A375 (cell line): ENCODE data around the gene IL22RA2. TPM values are rescaled to one million over a fixed set of nuclear protein-coding genes. Genes with fewer than 3 reads are reported as not detected.

Experiments
- total RNA-seq: library from RNA; depleted of rRNA; stranded (reverse); fragments of >200 nt; shearing (Covaris generic); gene quantifications from 2 replicates; pipeline ENCODE4 v1.2.3, GENCODE V29; 2014; rRNA removed

IL22RA2 gene
- not detected in 2 replicates for total RNA-seq

GRCh38 chr6:137173501-137173900, at the start of gene IL22RA2:
Gene IL22RA2 (minus strand): TSS chr6:137173644. CDS start chr6:137161749, 11,895 bp downstream.

GRCh38 chr6:137218917-137219663, 45.6 kb upstream of the IL22RA2 start, which contains the start of gene IFNGR1:
Gene IFNGR1 (minus strand): TSS chr6:137219385. CDS start chr6:137219327, 58 bp downstream.

Other genes starting within 250 kb of the IL22RA2 start
- gene IL20RA, start 128.7 kb downstream of the IL22RA2 start, total RNA-seq, result not detected in 2 replicates
- 9.5 and 11.0 TPM in 2 replicates for gene IFNGR1, start 45.7 kb upstream of the IL22RA2 start, total RNA-seq